ENCODE results near the gene OR2T10. TPM values are rescaled to one million over a fixed set of nuclear protein-coding genes. Genes with fewer than 3 reads are reported as not detected.

Gene OR2T10
- total RNA-seq, 3 donors from 2014 or later = not detected

Other genes with a start within 250 kb of the OR2T10 start
- not detected for gene OR14C36, start 248.9 kb downstream of the OR2T10 start, total RNA-seq
- not detected for gene OR2T4, start 236.0 kb downstream of the OR2T10 start, total RNA-seq
- not detected for gene OR2T6, start 222.0 kb downstream of the OR2T10 start, total RNA-seq
- gene OR2T1, start 194.7 kb downstream of the OR2T10 start, total RNA-seq = not detected
- gene OR2T2, start 152.1 kb downstream of the OR2T10 start, total RNA-seq = not detected
- not detected for gene OR2T3, start 124.3 kb downstream of the OR2T10 start, total RNA-seq
- gene OR2T5, start 109.1 kb downstream of the OR2T10 start, total RNA-seq = not detected
- gene OR2G6, start 89.6 kb downstream of the OR2T10 start, total RNA-seq = not detected
- not detected for gene OR2T29, start 34.9 kb downstream of the OR2T10 start, total RNA-seq
- gene OR2T34, start 22.9 kb downstream of the OR2T10 start, total RNA-seq = not detected
- not detected for gene OR2T11, start 37.4 kb upstream of the OR2T10 start, total RNA-seq
- gene OR2T35, start 47.6 kb upstream of the OR2T10 start, total RNA-seq = not detected
- not detected for gene OR2T27, start 57.8 kb upstream of the OR2T10 start, total RNA-seq
- not detected for gene OR14I1, start 105.1 kb upstream of the OR2T10 start, total RNA-seq
- gene LYPD8, start 158.1 kb upstream of the OR2T10 start, total RNA-seq = 100 to 1,000 TPM; 235 to 700 (median 647) TPM
- gene SH3BP5L, start 228.2 kb upstream of the OR2T10 start, total RNA-seq = 10 to 100 TPM; 27.2 to 31.0 (median 29.3) TPM
- 10 to 100 TPM; 29.6 to 38.8 (median 38.3) TPM for gene ZNF672, start 240.5 kb upstream of the OR2T10 start, total RNA-seq

All from mucosa of descending colon (tissue), 3 donors.